ENCODE measurements around the gene IRF1. TPM values are rescaled to one million over a fixed set of nuclear protein-coding genes. Genes with fewer than 3 reads are reported as not detected.

Gene IRF1
- total RNA-seq, 1 experiment from 2014 or later = 4.5 TPM

DNA sequence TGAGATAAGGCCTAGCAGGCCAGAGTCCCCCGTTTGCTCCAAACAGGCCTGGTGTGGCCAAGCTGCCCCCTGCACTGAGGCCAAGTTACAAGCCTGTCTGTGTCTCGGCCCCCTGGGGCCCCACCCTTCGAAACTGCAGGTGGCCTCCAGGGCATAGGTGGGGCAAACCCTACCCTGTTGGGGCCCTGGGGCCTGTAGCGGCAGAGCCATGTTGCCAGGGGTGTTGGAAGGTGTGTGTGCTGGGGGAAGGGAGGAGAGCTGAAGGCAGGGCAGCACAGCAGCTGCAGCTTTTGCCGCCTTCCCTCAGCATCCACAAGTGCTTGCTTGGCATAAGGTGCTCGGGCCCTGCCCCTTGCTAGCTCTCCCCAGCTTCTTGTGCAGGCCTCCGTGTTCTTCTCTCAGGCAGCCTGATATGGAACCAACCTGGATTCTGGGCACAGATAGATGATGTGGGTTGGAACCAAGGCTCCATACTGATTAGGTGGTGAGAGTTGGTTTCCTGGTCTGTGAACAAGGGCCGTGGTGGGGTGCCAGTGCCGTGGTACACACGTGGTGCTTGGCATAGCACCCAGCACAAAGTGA lies 12.7 kb downstream of the IRF1 start:
- H3K36me3 ChIP-seq (replicated peaks; ENCODE audit: control insufficient read depth, insufficient read depth, low read length) = no peaks in the 10 kb centered on the region
- H3K4me3 ChIP-seq (ENCODE audit: insufficient read depth, low read depth, low read length) = no peak overlapping the region
- DNase-seq = no peak
- no peaks in the 10 kb centered on the region for H3K27me3 ChIP-seq (ENCODE audit: control insufficient read depth, insufficient read depth, low read length)

GRCh38 chr5:132476876-132477781 lies 13.4 kb downstream of the IRF1 start:
- Histone ChIP-seq H3K27me3 (ENCODE audit: control insufficient read depth, insufficient read depth, low read length) (no peaks in the 10 kb centered on the region), H3K36me3 (replicated peaks; ENCODE audit: control insufficient read depth, insufficient read depth, low read length) (no peaks in the 10 kb centered on the region), H3K4me3 (ENCODE audit: insufficient read depth, low read depth, low read length) (no peak overlapping the region)
- peak; percentile 79 for DNase-seq

- DNase-seq = no peak
- no peaks in the 10 kb centered on the region for H3K27me3 ChIP-seq (ENCODE audit: control insufficient read depth, insufficient read depth, low read length)
- no peak overlapping the region for H3K4me3 ChIP-seq (ENCODE audit: insufficient read depth, low read depth, low read length)
- H3K36me3 ChIP-seq (replicated peaks; ENCODE audit: control insufficient read depth, insufficient read depth, low read length) = no peaks in the 10 kb centered on the region
These were observed 14.3 kb downstream of the IRF1 start for GRCh38 chr5:132475987-132476875.

DNA sequence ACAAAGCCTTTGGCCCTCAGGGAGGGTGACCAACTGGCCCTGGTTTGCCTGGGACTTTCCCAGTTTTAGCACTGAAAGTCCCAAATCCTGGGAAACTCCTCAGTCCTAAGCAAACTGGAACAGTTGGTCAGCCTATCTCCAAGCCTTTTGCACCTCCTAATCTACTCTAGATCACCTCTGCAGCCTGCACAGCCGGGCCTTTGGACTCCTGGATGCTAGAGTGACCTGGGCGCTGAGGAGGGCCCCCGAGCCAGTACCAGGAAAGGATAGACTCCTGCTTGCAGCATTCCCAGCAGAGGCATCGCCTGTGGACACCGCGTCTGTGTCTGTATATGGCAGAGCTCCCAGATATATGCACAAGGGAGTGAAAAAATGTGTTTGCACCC lies 15.1 kb downstream of the IRF1 start:
- no peak for DNase-seq
- no peaks in the 10 kb centered on the region for H3K27me3 ChIP-seq (ENCODE audit: control insufficient read depth, insufficient read depth, low read length)
- no peak overlapping the region for H3K4me3 ChIP-seq (ENCODE audit: insufficient read depth, low read depth, low read length)
- H3K36me3 ChIP-seq (replicated peaks; ENCODE audit: control insufficient read depth, insufficient read depth, low read length) = no peaks in the 10 kb centered on the region

DNA sequence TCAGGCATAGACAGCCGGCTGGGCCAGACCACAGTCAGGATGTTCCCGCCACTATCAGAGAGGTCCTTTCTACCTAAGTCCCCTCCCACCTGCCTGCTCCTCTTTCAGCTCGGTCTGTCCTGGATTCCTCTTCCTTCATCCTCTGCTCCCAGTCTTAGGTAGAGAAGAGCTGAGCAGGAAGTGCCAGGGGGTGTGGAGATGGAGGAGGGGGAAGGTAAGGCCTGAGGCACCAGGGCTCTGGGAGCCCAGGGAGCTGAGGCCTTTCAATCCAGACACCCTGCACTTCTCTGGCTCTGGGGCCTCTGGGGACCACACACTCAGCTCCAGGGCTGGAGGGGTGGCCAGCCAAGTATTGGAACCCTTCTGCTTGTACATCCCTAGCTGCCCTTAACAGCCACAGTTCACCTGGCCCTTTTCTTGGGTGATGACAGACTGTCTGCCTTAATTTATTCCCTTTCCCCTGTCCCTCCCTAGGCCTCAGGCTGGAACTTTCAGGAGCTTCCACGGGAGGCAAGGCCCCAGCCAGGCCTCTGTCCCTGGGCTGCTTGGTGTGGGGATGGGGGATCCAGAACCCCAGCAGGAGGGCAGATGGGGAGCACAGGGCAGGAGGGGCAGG lies 15.6 kb downstream of the IRF1 start:
- H3K27me3 ChIP-seq (ENCODE audit: control insufficient read depth, insufficient read depth, low read length) = no peaks in the 10 kb centered on the region
- peak; percentile 75 for DNase-seq
- no peaks in the 10 kb centered on the region for H3K36me3 ChIP-seq (replicated peaks; ENCODE audit: control insufficient read depth, insufficient read depth, low read length)
- no peak overlapping the region for H3K4me3 ChIP-seq (ENCODE audit: insufficient read depth, low read depth, low read length)

GRCh38 chr5:132474131-132474723 lies 16.3 kb downstream of the IRF1 start:
- H3K36me3 ChIP-seq (replicated peaks; ENCODE audit: control insufficient read depth, insufficient read depth, low read length) = no peaks in the 10 kb centered on the region
- H3K4me3 ChIP-seq (ENCODE audit: insufficient read depth, low read depth, low read length) = no peak overlapping the region
- DNase-seq = no peak
- no peaks in the 10 kb centered on the region for H3K27me3 ChIP-seq (ENCODE audit: control insufficient read depth, insufficient read depth, low read length)

DNA sequence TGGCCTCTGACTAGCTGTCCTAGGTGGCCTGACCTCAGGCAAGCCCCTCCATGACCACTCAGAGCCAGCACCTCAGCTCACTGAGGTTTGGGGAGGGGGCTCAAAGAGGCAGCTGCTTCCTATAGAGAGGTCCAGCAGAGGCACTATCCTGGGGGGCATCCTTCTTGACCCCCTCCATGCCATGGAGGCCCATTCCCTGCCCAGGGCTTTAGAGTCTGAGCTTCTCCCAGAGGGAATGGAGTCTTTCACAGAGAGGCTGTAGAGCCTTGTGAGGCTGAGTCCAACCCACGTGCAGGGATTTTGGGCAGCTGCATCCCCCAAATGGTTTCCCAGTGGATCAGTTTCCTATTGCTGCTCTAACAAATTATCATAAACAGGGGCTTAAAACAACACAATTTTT lies 16.9 kb downstream of the IRF1 start:
- Histone ChIP-seq H3K4me3 (ENCODE audit: insufficient read depth, low read depth, low read length) (no peak overlapping the region), H3K36me3 (replicated peaks; ENCODE audit: control insufficient read depth, insufficient read depth, low read length) (no peaks in the 10 kb centered on the region), H3K27me3 (ENCODE audit: control insufficient read depth, insufficient read depth, low read length) (no peaks in the 10 kb centered on the region)
- no peak for DNase-seq

DNA sequence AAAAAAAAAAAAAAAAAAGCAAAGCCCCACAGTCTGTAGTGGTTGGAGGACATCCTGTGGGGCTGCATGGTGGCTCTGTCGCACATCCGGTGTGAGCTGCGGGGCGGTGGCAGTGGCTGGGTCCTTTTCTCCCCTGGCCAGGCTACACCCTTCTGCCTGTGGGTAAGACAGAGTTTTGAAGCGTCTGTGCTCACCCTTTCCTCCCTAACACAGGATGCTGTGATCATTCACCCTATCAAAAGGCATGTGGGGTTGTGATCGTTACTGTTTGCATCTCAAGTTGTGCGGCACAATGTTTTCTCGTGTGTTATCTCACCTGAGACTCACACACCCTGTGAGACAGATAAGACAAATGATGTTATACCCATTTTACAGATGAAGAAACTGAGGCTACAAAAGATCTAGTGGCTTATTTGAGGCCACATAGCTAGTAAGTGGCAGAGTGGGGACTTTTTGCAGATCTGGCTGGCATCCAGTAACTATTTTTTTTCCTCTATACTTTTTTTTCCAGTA lies 17.5 kb downstream of the IRF1 start:
- no peak overlapping the region for H3K4me3 ChIP-seq (ENCODE audit: insufficient read depth, low read depth, low read length)
- H3K27me3 ChIP-seq (ENCODE audit: control insufficient read depth, insufficient read depth, low read length) = no peaks in the 10 kb centered on the region
- no peaks in the 10 kb centered on the region for H3K36me3 ChIP-seq (replicated peaks; ENCODE audit: control insufficient read depth, insufficient read depth, low read length)
- no peak for DNase-seq

GRCh38 chr5:132472431-132472830 lies 18.1 kb downstream of the IRF1 start:
- Histone ChIP-seq H3K4me3 (ENCODE audit: insufficient read depth, low read depth, low read length) (no peak overlapping the region), H3K27me3 (ENCODE audit: control insufficient read depth, insufficient read depth, low read length) (no peaks in the 10 kb centered on the region), H3K36me3 (replicated peaks; ENCODE audit: control insufficient read depth, insufficient read depth, low read length) (no peaks in the 10 kb centered on the region)
- DNase-seq = no peak

DNA sequence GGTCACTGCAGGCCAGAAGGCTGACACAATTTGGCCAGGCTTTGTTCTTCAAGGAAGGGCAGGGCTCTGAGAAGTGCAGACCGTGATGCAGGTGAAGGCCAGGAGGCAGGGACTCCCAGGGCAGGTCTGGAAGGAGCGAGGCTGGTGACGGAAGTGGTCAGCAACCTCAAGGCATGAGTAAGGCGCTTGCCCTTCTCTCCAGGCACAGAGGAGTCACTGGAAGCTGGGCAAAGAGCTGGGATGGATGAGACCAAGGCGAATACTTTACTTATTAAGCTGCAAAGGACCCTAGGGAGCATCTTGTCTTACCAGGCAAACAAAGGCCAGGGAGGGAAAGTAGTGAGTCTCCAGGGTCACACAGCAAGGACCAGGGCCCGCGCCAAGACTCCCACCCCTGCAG lies 18.6 kb downstream of the IRF1 start:
- no peaks in the 10 kb centered on the region for H3K36me3 ChIP-seq (replicated peaks; ENCODE audit: control insufficient read depth, insufficient read depth, low read length)
- no peak for DNase-seq
- no peak overlapping the region for H3K4me3 ChIP-seq (ENCODE audit: insufficient read depth, low read depth, low read length)
- no peaks in the 10 kb centered on the region for H3K27me3 ChIP-seq (ENCODE audit: control insufficient read depth, insufficient read depth, low read length)

DNA sequence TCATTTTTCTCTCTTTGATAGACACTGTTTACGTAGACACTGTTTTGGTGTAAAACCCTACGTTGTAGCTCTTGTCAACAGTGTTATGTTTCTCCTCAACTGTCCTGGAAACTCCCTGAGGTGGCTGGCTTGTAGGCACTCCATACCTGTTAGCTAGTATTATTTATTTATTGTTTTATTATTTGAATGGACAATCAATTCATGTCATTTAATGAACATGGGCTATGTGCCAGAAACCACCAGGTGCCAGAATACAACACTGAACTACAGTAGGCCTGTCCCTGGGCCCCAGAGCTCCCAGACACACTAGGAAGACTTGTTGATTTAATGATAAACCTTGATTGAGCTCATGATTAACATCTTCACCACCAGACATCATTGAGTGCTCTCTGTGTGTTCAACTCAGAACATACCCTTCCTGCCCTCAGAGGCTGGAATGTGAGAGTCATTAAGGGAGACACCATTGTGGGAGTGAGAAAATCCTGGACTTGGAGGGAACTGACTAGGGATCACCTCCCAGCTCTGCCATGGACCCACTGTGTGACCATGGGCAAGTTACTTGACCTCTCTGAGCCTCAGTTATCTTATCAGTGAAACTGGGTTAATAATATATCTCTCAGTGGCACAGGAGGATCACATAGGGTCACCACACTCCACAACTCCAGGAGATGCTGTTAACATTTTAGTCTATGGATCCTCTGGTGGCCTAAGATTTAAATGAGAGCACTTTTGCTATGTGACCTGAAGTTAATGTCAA lies 19.2 kb downstream of the IRF1 start:
- no peak overlapping the region for H3K4me3 ChIP-seq (ENCODE audit: insufficient read depth, low read depth, low read length)
- no peaks in the 10 kb centered on the region for H3K27me3 ChIP-seq (ENCODE audit: control insufficient read depth, insufficient read depth, low read length)
- DNase-seq = no peak
- no peaks in the 10 kb centered on the region for H3K36me3 ChIP-seq (replicated peaks; ENCODE audit: control insufficient read depth, insufficient read depth, low read length)

DNA sequence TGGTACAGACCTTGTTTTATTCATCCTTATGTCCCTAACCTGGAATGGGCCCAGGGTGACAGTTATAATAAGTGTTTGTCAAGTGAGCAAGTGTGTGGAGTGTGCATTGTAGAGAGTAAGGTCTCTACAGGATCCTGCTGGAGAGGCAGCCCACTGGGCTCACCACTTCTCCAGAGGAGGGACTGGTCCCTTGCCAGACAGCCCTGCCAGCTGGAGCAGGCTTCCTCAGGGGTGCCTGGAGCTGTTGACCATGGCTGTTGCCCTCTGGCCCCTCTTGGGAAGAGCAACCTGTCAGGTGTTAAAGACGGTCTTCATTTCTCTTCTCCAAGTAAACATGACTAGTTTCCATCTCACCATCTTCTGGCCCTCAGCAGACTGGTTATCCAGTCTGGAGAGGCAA lies 20.0 kb downstream of the IRF1 start:
- H3K27me3 ChIP-seq (ENCODE audit: control insufficient read depth, insufficient read depth, low read length) = no peaks in the 10 kb centered on the region
- no peak overlapping the region for H3K4me3 ChIP-seq (ENCODE audit: insufficient read depth, low read depth, low read length)
- H3K36me3 ChIP-seq (replicated peaks; ENCODE audit: control insufficient read depth, insufficient read depth, low read length) = no peaks in the 10 kb centered on the region
- DNase-seq = no peak

DNA sequence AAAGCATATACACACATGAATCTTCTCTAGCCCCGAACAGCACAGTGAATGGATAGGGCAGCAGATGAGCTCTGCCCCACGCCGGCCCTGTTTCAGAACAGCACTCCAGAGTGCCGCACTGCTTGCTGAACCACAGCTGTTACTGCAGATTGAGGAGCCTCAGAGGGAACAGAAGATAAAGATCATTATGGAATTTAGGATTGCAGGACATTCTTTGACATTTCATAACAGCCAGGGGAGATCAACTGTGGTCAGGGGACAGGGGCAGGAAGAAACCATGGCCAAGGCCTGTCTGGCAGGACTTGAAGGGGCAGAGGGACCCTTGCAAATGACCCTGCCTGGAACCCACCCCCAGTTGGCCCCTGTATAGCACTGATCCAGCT lies 20.6 kb downstream of the IRF1 start:
- Histone ChIP-seq H3K36me3 (replicated peaks; ENCODE audit: control insufficient read depth, insufficient read depth, low read length) (no peaks in the 10 kb centered on the region), H3K4me3 (ENCODE audit: insufficient read depth, low read depth, low read length) (no peak overlapping the region), H3K27me3 (ENCODE audit: control insufficient read depth, insufficient read depth, low read length) (no peaks in the 10 kb centered on the region)
- DNase-seq = no peak
